ENCODE measurements around the gene CHD2.

CHD2 gene

DNA sequence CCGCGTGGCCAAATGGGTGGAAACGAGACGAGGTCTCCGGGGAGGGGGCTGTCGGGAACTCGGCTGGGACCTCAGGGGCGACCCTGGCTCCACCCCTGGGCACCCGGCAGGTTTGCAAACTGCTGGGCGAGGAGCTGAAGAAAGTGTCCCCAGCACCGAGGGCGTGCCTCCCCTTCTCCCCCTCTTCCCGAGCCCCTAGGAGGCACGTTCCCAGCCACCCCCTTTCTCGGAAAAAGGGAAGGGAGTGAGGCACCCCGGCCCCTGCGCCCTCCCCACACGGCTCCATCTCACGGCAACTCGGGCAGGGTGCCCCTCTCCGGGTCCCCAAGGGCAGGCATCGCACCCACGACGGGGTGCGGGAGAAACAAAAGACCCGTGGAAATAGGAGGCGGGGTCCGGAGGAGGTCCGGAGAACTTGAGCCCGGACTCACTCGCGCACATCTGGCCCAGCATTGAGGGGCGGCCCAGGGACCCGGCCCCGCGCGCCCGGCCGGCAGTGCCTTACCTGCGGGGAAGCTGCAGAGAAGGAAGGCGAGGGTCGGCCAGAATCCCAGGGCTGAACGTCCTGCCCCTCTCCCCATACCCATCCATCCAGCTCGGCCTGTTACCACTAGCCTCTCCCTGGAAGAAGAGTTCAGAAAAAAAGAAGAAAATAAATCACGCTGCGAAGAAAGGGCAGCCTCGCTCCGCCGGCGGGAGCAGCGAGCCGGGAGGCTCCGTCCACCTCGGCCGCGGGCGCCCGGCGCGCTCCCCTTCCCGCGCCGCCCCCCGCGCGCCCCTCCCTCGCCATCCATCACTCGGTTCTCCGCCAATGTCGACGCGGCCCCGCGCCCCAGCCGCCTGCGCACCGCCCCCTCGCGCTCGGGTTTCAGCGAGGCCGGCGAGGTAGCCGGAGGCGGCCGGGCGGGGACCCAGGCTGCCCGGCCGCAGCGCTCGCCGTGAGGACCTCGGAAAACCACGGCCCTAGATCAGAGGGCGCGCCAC is 172.6 kb downstream of the CHD2 start:
- peak; percentile 74 for DNase-seq

DNA sequence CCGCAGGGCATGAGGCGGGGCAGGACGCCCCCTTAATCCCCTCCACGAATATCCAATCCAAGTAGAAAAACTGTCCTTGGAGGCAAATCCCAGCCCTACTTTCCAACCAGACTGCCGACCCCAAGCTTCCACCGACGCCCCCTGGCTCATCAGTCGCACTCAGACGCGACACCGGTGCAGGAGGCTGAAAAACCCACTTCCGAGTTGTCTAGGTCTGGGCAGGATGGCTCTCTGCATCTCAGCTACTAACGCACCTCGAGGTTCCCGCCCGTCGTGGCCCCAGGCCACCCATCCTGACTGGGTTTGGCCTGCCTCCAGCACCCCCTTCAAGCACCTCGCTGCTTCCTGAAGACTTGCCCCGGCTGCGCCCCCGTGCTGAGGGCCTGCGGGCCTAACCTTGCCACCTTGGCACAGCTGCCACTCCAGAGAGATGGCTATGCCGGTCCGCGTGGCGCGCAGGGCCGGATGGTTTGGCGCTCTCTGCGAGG is 173.4 kb downstream of the CHD2 start:
- no peak for DNase-seq

DNA sequence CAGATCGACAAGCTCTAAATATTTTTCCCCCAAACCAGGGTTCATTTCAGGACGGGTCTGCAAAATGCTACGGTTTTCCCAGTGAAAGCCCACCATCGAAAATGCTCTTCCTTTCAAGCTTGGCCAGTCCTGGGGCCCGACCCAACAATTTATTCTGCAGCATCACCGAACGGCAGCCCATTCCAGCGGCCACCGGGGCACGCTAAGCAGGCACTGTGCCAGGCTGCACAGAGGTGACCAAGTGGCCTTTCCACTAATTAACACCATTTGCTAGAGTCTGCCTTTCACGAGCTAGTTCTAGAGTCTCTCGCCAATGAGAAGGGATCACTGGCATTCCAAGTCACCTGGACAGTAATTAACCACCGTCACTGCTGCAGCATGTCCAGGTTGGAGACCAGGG is 174.5 kb downstream of the CHD2 start:
- DNase-seq, result no peak

DNA sequence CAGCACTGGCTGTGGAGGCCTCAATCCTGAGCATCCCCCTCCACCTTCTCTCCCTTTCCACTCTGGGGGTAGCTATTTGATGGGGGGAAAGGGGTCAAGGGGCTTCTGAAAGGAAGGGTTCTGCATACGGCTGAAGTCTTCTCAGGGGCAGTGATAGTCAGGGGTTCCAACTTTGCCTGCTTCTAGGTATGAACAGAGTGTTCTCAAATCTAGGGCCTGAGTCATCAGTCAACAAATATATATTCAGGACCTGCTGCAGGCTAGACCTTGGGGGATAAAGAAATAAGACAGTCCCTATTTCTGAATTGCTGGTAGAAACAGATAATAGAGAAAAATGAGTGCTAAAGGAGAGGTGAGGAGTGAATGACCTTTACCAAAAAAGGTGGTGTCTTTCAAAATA is 176.1 kb downstream of the CHD2 start:
- DNase-seq, result no peak

DNA sequence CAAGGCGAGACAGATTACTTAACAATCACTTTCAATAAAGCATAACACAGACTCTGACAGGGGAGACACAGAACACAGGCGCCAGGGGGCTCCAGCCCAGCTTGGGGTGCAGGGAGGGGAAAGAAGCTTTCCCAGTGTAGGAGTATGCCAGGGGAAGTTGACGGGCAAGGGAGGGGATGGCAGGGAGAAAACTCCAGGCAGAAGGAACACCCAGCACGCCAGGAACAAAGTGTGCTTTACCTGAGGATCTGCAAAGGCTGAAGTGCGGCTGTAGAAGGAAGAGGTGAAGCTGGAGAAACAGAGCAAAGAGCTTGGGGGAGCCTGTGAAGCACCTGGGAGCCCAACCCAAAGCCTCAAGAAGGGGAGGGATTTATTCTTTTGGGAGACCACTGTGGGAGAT is 176.8 kb downstream of the CHD2 start:
- DNase-seq, result no peak
